ENCODE measurements around the gene CDH24. TPM values are rescaled to one million over a fixed set of nuclear protein-coding genes. Genes with fewer than 3 reads are reported as not detected.

CDH24 gene
- polyA plus RNA-seq, 1 donor: 28.7 TPM

Other genes starting within 250 kb of the CDH24 start
- gene SLC7A7, start 242.1 kb downstream of the CDH24 start, polyA plus RNA-seq (ENCODE audit: insufficient read length): 112 TPM
- gene MRPL52, start 227.6 kb downstream of the CDH24 start, polyA plus RNA-seq (ENCODE audit: insufficient read length): 81.9 TPM
- 125 TPM for gene MMP14, start 220.9 kb downstream of the CDH24 start, polyA plus RNA-seq (ENCODE audit: insufficient read length)
- 74.8 TPM for gene LRP10, start 185.8 kb downstream of the CDH24 start, polyA plus RNA-seq (ENCODE audit: insufficient read length)
- gene REM2, start 174.3 kb downstream of the CDH24 start, polyA plus RNA-seq (ENCODE audit: insufficient read length): 1.9 TPM
- gene RBM23, start 138.4 kb downstream of the CDH24 start, polyA plus RNA-seq (ENCODE audit: insufficient read length): 132 TPM
- 185 TPM for gene PRMT5, start 128.1 kb downstream of the CDH24 start, polyA plus RNA-seq (ENCODE audit: insufficient read length)
- gene HAUS4, start 100.4 kb downstream of the CDH24 start, polyA plus RNA-seq (ENCODE audit: insufficient read length): 77.6 TPM
- gene AJUBA, start 75.0 kb downstream of the CDH24 start, polyA plus RNA-seq (ENCODE audit: insufficient read length): 97.2 TPM
- gene C14orf93, start 47.4 kb downstream of the CDH24 start, polyA plus RNA-seq (ENCODE audit: insufficient read length): 22.2 TPM
- 206 TPM for gene PSMB5, start 22.6 kb downstream of the CDH24 start, polyA plus RNA-seq (ENCODE audit: insufficient read length)
- gene PSMB11, start 15.3 kb downstream of the CDH24 start, polyA plus RNA-seq (ENCODE audit: insufficient read length): not detected
- gene ACIN1, start 37.6 kb upstream of the CDH24 start, polyA plus RNA-seq (ENCODE audit: insufficient read length): 365 TPM
- 76.1 TPM for gene C14orf119, start 38.0 kb upstream of the CDH24 start, polyA plus RNA-seq (ENCODE audit: insufficient read length)
- gene CIROP, start 47.5 kb upstream of the CDH24 start, polyA plus RNA-seq (ENCODE audit: insufficient read length): not detected
- 0.08 TPM for gene CEBPE, start 61.7 kb upstream of the CDH24 start, polyA plus RNA-seq (ENCODE audit: insufficient read length)
- 92.4 TPM for gene SLC7A8, start 126.1 kb upstream of the CDH24 start, polyA plus RNA-seq (ENCODE audit: insufficient read length)
- 2.3 TPM for gene RNF212B, start 180.4 kb upstream of the CDH24 start, polyA plus RNA-seq (ENCODE audit: insufficient read length)
- 28.0 TPM for gene HOMEZ, start 228.6 kb upstream of the CDH24 start, polyA plus RNA-seq (ENCODE audit: insufficient read length)
- gene PPP1R3E, start 245.3 kb upstream of the CDH24 start, polyA plus RNA-seq (ENCODE audit: insufficient read length): 42.5 TPM
- 50.6 TPM for gene BCL2L2, start 249.3 kb upstream of the CDH24 start, polyA plus RNA-seq (ENCODE audit: insufficient read length)